Pericardium fibroblast (primary cell): ENCODE data around the gene RAB3D. TPM values are rescaled to one million over a fixed set of nuclear protein-coding genes. Genes with fewer than 3 reads are reported as not detected.

Source experiments
- total RNA-seq: library from RNA; depleted of rRNA; stranded (reverse); fragments of >200 nt; gene quantifications from 2 replicates; pipeline ENCODE4 v1.2.3, GENCODE V29; 2015

Gene RAB3D, protein sequence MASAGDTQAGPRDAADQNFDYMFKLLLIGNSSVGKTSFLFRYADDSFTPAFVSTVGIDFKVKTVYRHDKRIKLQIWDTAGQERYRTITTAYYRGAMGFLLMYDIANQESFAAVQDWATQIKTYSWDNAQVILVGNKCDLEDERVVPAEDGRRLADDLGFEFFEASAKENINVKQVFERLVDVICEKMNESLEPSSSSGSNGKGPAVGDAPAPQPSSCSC
- total RNA-seq: 9.9 and 14.2 TPM in 2 replicates

DNA sequence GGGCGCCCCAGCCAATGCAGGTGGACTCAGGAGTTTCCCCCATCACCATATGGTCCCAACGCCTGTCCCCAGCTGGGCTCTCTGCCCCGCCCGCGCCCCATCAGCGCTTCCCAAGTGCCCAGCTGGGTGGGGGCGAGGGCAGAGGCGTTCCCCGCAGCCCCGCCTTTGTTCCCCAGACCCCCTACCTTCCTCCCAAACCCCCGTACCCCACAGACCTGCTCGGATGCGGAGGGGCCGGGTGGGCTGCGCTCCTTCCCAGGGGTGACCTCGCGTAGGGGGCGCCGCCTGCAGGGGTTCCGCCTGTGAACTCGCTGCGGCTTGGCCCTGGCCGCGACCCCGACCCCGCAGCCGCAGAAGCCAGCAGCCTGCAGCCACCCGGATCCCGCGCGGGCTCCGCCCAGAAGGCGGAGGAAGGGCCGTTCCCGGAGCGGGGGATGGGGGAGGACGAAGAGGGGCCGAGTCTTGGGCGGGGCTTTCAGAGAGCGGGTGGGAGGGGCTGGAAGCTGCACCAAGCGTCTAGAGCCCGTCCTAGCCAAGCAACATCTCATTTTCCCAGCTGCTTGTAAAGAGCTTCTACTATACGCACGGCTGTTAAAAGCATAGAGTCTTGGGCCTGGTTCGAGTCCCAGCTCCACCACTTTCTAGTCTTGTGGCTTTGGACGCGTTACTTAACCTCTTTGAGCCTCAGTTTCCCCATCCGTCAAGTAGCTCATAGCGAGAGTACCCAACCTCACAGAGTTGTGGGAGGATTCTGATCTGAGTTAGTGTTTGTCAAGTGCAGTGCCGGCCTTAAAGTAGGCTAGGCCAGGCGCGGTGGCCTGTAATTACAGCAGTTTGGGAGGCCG is at the start of gene RAB3D:
TSS of gene RAB3D (minus strand) at position 404 of the 845 bp plus-strand sequence. CDS start 2,258 bp downstream, outside the sequence.

DNA sequence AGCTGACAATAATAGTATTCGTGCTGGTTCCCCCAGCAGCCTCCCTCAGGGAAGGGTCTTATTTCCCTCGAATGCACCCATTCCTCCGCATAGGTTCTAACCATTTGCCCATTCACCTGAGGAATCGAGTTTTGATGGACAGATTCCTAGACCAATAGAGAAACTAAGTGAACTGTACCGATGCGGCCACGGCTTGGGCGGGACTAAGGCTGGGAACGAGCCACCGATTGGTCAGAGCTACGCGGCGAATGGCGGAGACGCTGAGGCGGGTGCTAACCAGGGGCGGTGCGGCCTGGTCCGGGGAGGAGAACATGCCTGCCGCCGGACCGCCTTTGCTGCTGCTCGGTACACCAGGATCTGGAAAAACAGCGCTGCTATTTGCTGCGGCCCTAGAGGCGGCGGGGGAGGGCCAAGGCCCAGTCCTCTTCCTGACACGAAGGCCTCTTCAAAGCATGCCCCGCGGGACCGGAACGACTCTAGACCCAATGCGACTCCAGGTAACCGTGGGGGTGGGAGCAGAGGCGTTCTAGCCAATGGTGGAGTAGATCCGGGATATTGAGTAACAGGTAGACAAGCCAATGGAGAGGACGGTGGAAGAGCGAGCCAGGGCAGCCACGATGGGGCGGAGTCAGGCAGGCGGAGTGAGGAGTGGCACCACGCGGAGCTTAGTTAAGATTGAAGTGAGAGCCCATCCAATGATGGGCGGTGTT is 35.1 kb upstream of the RAB3D start, which contains the start of gene SWSAP1:
TSS of gene SWSAP1 (plus strand) at position 234 of the 710 bp plus-strand sequence. CDS start at position 249, 15 bp downstream.

DNA sequence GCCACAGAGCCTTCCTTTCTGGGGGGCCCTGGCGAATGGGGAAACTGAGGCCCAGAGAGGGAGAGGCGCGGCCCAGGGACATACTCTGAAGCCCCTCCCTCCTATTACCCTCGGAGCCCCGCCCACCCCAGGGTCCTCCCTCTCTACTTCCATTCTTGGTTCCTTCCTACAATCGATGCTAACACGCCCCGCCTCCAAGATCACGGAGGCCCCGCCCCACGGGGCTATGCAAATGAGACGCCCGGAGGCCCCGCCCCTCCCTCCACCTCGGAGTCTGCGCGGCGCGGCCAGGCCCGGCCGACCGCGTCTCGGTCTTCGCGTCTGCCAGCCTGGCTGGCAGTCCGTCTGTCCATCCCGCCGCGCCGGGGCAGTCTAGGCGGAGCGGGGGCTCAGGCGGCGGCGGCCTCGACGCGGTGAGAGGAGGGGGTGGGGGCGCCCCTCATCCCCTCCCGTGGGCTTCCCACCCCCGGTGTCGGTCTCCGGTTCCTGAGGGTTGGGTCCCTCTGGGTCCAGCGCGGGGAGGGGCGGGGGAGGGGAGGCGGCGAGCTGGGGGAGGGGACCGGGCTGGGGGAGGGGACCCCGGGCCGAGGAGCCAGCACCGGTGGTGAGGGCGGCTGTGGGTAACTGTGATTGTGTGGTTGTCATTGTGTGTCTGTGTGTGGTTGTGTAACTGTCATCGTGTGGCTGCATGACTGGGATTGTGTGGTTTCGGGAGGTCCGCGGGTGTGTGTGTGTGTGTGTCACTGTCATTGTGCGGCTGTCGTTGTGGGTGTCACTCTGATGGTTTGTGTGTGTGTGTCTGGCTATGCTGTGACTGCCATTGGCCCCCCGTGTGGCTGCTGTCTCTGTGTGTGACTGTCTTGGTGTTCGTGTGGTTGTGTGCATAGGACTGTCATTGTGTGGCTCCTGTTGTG is 16.0 kb upstream of the RAB3D start, which contains the start of gene PLPPR2:
TSS of gene PLPPR2 (plus strand) at position 273 of the 914 bp plus-strand sequence. CDS start 2,242 bp downstream, outside the sequence.

DNA sequence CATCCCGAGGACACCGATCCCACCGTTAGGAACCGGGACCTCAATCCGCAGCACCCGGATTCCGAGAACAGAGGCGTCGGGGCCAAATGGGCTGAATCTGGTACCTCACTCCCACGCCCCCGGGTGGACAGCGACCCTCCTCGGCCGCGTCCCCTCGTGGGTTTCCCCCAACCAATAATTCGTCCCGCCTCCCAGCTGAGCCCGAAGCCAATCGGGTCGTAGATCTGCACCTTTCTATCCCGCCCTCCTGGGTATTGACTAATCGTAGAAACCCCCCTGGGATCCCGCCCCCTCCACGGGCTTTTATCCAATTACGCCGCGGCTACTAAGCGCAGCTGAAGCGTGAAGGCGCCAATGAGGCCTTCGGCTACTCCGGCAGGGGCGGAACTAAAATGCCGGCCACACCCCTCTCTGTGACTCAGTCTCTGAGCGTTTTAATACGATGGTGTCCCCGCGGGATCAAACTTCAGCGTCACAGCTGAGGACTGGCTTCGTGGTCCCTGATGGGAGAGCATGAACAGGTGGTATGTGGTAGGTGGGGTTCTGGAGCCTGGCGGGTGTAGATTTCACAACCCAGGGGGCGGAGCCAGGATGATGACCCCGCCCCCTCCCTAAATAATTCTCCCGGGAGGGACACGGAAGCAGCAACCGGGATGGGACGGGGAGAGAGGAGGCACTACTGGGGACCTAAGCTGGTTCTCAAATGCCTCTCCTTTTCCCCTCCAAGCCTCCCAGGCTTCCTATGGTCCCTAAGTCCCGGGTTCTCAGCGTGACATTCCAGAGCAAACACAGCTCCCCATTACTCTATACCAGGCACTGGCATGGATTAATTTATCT is 6.9 kb upstream of the RAB3D start, which contains the start of the genes CCDC159 and TMEM205:
TSS of gene CCDC159 (plus strand) at position 416 of the 837 bp plus-strand sequence. CDS start at position 504, 88 bp downstream.
TSS of gene TMEM205 (minus strand) at position 165 of the 837 bp plus-strand sequence. CDS start 649 bp downstream, outside the sequence.

DNA sequence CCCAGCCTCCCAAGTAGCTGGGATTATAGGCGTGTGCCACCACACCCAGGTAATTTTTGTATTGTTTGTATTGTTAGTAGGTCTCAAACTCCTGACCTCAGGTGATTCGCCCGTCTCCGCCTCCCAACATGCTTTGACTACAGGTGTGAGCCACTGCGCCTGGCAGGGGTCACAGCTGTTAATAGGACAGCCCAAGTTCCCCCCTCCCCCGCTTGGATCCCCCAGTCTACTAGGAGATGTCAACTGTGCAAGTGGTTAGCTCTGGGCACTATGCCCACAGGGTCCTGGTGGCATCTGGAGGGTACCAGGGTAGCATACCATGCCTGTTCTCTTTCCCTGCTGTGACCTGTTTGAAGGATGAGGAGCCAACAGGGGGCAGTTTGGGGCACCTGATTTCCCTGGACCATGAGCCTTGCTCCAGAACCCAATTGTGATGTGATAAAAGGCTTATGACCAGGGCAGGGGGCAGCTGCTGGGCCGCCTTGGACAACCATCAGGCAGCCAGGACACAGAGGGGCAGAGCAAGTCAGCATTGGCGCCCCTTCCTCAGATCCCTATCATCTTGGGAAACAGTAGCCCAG is 43.7 kb downstream of the RAB3D start, which contains the start of gene TSPAN16:
TSS of gene TSPAN16 (plus strand) at position 496 of the 581 bp plus-strand sequence. CDS start 138 bp downstream, outside the sequence.

Other genes with a start within 250 kb of the RAB3D start
- gene SPC24, start 183.9 kb downstream of the RAB3D start, total RNA-seq: 1.5 and 4.3 TPM in 2 replicates
- 263 and 269 TPM in 2 replicates for gene KANK2, start 142.1 kb downstream of the RAB3D start, total RNA-seq
- 0.43 TPM in 1 of 2 replicates, not detected in the other for gene ANGPTL8, start 100.0 kb downstream of the RAB3D start, total RNA-seq
- gene DOCK6, start 77.1 kb downstream of the RAB3D start, total RNA-seq: 13.5 and 20.3 TPM in 2 replicates
- gene TSPAN16, start 43.5 kb downstream of the RAB3D start, total RNA-seq: not detected in 2 replicates
- 80.3 and 137 TPM in 2 replicates for gene TMEM205, start 6.6 kb upstream of the RAB3D start, total RNA-seq
- gene CCDC159, start 6.9 kb upstream of the RAB3D start, total RNA-seq: 10.4 and 23.8 TPM in 2 replicates
- 33.5 and 50.5 TPM in 2 replicates for gene PLPPR2, start 15.8 kb upstream of the RAB3D start, total RNA-seq
- gene SWSAP1, start 35.0 kb upstream of the RAB3D start, total RNA-seq: 1.2 and 3.9 TPM in 2 replicates
- gene EPOR, start 44.7 kb upstream of the RAB3D start, total RNA-seq: 5.9 and 8.8 TPM in 2 replicates
- gene RGL3, start 79.7 kb upstream of the RAB3D start, total RNA-seq: 0.12 TPM in 1 of 2 replicates, not detected in the other
- 0.09 and 0.23 TPM in 2 replicates for gene ODAD3, start 95.5 kb upstream of the RAB3D start, total RNA-seq
- gene PRKCSH, start 96.0 kb upstream of the RAB3D start, total RNA-seq: 238 and 256 TPM in 2 replicates
- gene ELAVL3, start 141.4 kb upstream of the RAB3D start, total RNA-seq: not detected in 2 replicates
- 3.6 and 3.9 TPM in 2 replicates for gene ZNF653, start 166.2 kb upstream of the RAB3D start, total RNA-seq
- gene ECSIT, start 189.5 kb upstream of the RAB3D start, total RNA-seq: 39.7 and 61.2 TPM in 2 replicates
- gene CNN1, start 199.2 kb upstream of the RAB3D start, total RNA-seq: 12.2 and 33.3 TPM in 2 replicates
- gene ELOF1, start 219.6 kb upstream of the RAB3D start, total RNA-seq: 42.6 and 44.1 TPM in 2 replicates
- gene ACP5, start 238.0 kb upstream of the RAB3D start, total RNA-seq: not detected in 2 replicates